Measurements from ENCODE around the gene PSRC1.

PSRC1 gene

DNA sequence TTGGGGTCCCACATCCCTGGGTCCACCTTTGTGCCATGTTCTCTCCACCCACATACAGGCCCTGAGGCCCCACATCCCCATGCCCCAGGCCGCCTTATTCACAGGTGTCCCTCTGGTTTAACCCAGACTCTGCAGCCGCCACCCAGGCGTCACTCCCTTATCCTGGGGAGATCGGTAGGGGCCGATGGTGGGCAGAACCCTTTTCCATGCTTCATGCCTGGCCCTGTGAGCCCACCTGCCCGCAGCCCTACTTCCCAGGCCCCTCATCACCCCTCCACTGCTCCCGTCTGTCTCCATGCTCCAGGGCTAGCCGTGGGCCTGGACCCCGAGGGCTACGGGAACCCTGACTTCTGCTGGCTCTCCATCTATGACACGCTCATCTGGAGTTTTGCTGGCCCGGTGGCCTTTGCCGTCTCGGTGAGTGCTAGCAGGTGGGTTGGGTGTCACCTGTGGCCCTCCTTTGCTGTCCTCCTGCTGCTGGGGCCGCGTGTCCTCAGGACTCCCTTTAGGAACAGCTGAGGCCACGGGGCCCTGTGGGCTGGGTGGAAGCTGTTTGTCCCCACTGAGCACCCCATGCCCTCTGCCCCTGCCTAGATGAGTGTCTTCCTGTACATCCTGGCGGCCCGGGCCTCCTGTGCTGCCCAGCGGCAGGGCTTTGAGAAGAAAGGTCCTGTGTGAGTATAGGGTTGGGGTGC lies 12.2 kb downstream of the PSRC1 start:
- H3K4me3 ChIP-seq (ENCODE audit: low read depth, low read length) = no peak overlapping the region
- DNase-seq (ENCODE audit: low read depth) = no peak
- TF ChIP-seq, protein P1, sequence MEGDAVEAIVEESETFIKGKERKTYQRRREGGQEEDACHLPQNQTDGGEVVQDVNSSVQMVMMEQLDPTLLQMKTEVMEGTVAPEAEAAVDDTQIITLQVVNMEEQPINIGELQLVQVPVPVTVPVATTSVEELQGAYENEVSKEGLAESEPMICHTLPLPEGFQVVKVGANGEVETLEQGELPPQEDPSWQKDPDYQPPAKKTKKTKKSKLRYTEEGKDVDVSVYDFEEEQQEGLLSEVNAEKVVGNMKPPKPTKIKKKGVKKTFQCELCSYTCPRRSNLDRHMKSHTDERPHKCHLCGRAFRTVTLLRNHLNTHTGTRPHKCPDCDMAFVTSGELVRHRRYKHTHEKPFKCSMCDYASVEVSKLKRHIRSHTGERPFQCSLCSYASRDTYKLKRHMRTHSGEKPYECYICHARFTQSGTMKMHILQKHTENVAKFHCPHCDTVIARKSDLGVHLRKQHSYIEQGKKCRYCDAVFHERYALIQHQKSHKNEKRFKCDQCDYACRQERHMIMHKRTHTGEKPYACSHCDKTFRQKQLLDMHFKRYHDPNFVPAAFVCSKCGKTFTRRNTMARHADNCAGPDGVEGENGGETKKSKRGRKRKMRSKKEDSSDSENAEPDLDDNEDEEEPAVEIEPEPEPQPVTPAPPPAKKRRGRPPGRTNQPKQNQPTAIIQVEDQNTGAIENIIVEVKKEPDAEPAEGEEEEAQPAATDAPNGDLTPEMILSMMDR (IDR thresholded peaks at IDR 0.05; ENCODE audit: control insufficient read depth, extremely low read depth, insufficient read depth) = no peak

DNA sequence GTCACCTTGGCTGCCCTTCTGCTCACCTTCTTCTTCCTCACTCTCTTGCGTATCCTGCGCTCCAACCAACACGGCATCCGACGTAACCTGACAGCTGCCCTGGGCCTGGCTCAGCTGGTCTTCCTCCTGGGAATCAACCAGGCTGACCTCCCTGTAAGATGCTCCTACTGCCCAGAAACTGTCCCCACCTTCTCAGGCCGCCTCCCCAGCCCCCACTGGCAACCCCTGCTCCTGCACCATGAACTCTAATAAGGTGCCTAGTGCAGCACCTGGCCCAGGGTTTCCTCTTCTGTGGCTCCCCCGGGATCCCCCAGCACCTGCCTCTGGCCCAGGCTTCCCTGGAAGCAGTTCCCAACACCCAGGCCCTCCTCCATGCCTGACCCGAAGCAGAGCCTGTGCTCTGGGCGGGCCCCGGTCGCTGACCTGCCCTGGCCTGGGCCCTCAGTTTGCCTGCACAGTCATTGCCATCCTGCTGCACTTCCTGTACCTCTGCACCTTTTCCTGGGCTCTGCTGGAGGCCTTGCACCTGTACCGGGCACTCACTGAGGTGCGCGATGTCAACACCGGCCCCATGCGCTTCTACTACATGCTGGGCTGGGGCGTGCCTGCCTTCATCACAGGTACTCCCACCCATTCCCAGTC lies 12.8 kb downstream of the PSRC1 start:
- no peak overlapping the region for H3K4me3 ChIP-seq (ENCODE audit: low read depth, low read length)
- no peak for DNase-seq (ENCODE audit: low read depth)
- TF ChIP-seq, protein P1 (IDR thresholded peaks at IDR 0.05; ENCODE audit: control insufficient read depth, extremely low read depth, insufficient read depth) = no peak

DNA sequence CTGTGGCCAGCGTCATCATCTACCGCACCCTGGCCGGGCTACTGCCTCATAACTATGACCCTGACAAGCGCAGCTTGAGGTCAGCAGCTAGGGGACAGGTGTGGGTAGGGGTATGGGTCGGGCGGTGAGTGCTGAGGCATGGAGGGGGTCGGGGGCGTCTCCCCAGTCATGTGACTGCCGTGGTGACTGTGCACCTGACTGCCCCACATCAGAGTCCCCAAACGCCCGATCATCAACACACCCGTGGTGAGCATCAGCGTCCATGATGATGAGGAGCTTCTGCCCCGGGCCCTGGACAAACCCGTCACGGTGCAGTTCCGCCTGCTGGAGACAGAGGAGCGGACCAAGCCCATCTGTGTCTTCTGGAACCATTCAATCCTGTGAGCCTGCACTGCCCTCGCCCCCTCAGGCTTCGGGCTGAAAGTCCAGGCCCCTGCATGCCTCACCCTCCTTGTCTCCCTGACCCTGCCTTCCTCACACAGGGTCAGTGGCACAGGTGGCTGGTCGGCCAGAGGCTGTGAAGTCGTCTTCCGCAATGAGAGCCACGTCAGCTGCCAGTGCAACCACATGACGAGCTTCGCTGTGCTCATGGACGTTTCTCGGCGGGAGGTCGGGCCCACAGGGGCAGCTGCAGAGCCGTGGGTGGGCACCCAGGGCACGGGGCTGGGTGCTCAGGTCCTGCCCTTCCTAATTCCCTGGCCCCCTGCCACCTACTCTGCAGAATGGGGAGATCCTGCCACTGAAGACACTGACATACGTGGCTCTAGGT lies 13.5 kb downstream of the PSRC1 start:
- no peak for DNase-seq (ENCODE audit: low read depth)
- TF ChIP-seq, protein P1 (IDR thresholded peaks at IDR 0.05; ENCODE audit: control insufficient read depth, extremely low read depth, insufficient read depth) = no peak
- H3K4me3 ChIP-seq (ENCODE audit: low read depth, low read length) = no peak overlapping the region

DNA sequence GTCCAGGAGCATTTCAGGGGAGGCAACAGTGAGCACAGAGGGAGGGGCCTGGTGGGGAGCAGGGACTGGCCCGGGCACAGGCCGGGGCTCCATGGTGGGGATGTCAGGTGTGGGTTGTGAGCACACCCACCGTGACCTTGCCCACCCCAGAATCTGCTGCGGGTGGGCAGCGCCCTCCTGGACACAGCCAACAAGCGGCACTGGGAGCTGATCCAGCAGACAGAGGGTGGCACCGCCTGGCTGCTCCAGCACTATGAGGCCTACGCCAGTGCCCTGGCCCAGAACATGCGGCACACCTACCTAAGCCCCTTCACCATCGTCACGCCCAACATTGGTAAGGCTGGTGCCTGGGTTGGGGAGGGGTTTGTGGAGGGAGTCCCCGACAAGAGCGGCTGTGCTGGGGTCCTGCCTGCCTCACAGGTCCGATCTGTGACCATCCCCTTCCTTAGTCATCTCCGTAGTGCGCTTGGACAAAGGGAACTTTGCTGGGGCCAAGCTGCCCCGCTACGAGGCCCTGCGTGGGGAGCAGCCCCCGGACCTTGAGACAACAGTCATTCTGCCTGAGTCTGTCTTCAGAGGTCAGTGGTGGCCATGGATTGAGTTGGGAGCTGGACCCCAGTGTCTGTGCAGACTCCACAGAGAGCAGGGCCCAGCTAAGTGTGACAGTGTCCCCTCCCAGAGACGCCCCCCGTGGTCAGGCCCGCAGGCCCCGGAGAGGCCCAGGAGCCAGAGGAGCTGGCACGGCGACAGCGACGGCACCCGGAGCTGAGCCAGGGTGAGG lies 14.3 kb downstream of the PSRC1 start:
- no peak for DNase-seq (ENCODE audit: low read depth)
- TF ChIP-seq, protein P1 (IDR thresholded peaks at IDR 0.05; ENCODE audit: control insufficient read depth, extremely low read depth, insufficient read depth) = no peak
- H3K4me3 ChIP-seq (ENCODE audit: low read depth, low read length) = no peak overlapping the region

DNA sequence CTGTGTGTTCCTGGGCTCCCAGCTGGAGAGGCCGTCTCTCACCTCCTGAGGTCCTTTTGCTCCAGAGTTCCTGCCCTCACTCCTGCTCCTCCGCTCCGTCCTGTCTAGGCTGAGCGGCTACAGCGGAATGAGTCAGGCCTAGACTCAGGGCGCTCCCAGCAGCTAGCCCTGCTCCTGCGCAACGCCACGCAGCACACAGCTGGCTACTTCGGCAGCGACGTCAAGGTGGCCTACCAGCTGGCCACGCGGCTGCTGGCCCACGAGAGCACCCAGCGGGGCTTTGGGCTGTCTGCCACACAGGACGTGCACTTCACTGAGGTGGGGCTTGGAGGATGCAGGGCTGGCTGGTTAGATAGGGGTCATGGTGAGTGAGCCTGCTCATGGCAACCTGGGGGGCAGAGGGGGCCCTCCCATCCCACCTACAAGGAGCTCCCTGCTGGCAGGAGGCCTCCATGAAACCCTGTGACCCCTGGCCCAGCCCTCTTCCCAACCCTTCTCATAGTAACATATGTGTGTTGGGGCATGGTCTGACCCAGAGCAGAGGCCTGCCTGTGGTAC lies 15.1 kb downstream of the PSRC1 start:
- TF ChIP-seq, protein P1 (IDR thresholded peaks at IDR 0.05; ENCODE audit: control insufficient read depth, extremely low read depth, insufficient read depth) = no peak
- no peak overlapping the region for H3K4me3 ChIP-seq (ENCODE audit: low read depth, low read length)
- no peak for DNase-seq (ENCODE audit: low read depth)

DNA sequence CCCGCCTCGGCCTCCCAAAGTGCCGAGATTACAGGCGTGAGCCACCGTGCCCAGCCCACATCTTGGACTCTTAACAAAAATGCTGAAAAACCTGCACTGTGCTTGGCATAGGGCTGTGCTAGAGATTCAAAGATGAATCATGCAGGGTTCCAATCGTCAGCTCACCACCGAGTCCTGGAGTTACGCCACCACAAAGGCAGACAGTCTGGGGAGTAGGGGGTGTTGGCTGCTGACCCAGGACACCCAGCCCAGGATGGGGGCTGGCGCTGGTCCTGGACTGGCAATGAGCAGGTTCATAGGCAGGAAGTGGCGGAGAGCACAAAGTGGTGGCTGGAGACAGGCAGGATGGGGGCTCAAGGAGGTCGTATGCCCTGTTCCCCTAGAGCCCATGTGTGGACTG lies 16.0 kb downstream of the PSRC1 start:
- no peak for DNase-seq (ENCODE audit: low read depth)
- TF ChIP-seq, protein P1 (IDR thresholded peaks at IDR 0.05; ENCODE audit: control insufficient read depth, extremely low read depth, insufficient read depth) = no peak
- H3K4me3 ChIP-seq (ENCODE audit: low read depth, low read length) = no peak overlapping the region

Measured in LNCaP clone FGC (cell line).